Measurements from ENCODE around the gene TPRN. TPM values are rescaled to one million over a fixed set of nuclear protein-coding genes. Genes with fewer than 3 reads are reported as not detected.

TPRN gene
- total and polyA plus RNA-seq, 3 experiments from 2014 or later: 0.76 to 15.1 (median 14.1) TPM

- POLR2A ChIA-PET: interaction anchor here (2.9 kb wide), 1 partner anchor 96 kb away, joined by 13 read pairs; no protein-coding TSS in a partner anchor
- Histone ChIP-seq H3K27ac (ENCODE audit: low read depth, low read length) (peak within 1 kb of the TSS; percentile 74), H3K4me1 (ENCODE audit: insufficient read depth, low read length) (peaks cover 13% of the 10 kb centered on the region), H3K36me3 (ENCODE audit: insufficient read depth, low read length) (no peaks in the 10 kb centered on the region), H3K27me3 (ENCODE audit: insufficient read depth, low read length, poor library complexity, severe bottlenecking) (no peaks in the 10 kb centered on the region), H3K4me3 (ENCODE audit: low read length) (peak within 1 kb of the TSS; percentile 88), H3K9me3 (ENCODE audit: low read length) (no peaks in the 10 kb centered on the region)
- Mint-ChIP-seq H3K4me1 (peaks cover 4 to 15% (median 5%) of the 10 kb centered on the region in 3 donors), H3K27me3 (peaks cover 2 to 4% of the 10 kb centered on the region in 2 donors), H3K4me3 (peak within 1 kb of the TSS; percentile 71 to 85 (median 76)), H3K27ac (peak within 1 kb of the TSS; percentile 51 to 91 (median 81)), H3K9me3 (no peaks in the 10 kb centered on the region), H3K36me3 (no peaks in the 10 kb centered on the region)
- CTCF ChIA-PET: interaction anchor here (1.1 to 4.6 kb wide), 6 partner anchors 10 to 129 kb away, joined by 3 to 30 read pairs (median 11); partner anchors contain the start of genes ANAPC2 and SSNA1
- no peak for DNase-seq
Observed at GRCh38 chr9:137224830-137225694, 24.5 kb upstream of the TPRN start, which contains the start of gene CYSRT1. Gene CYSRT1 (plus strand): TSS chr9:137225174. CDS start chr9:137225622, 448 bp downstream.

GRCh38 chr9:137223078-137223970, 22.8 kb upstream of the TPRN start:
- ChIA-PET POLR2A (interaction anchor here (0.6 to 2.9 kb wide), 11 partner anchors 16 to 200 kb away, joined by 3 to 23 read pairs (median 7); partner anchors contain the start of genes ANAPC2, EXD3, MAN1B1 and NOXA1), CTCF (interaction anchor here (0.9 to 3.5 kb wide), 7 partner anchors 14 to 188 kb away, joined by 3 to 18 read pairs (median 4); no protein-coding TSS in a partner anchor)
- Mint-ChIP-seq H3K9me3 (peaks cover 0 to 1% (median 0%) of the 10 kb centered on the region in 5 donors), H3K36me3 (no peaks in the 10 kb centered on the region), H3K27ac (peak overlapping the region; percentile 51 to 91 (median 81)), H3K4me3 (peak overlapping the region; percentile 71 to 85 (median 76)), H3K4me1 (peaks cover 4 to 15% (median 5%) of the 10 kb centered on the region in 3 donors), H3K27me3 (peaks cover 2 to 4% of the 10 kb centered on the region in 2 donors)
- Histone ChIP-seq H3K36me3 (ENCODE audit: insufficient read depth, low read length) (no peaks in the 10 kb centered on the region), H3K4me1 (ENCODE audit: insufficient read depth, low read length) (peaks cover 13% of the 10 kb centered on the region), H3K27ac (ENCODE audit: low read depth, low read length) (peak overlapping the region; percentile 74), H3K27me3 (ENCODE audit: insufficient read depth, low read length, poor library complexity, severe bottlenecking) (no peaks in the 10 kb centered on the region), H3K9me3 (ENCODE audit: low read length) (no peaks in the 10 kb centered on the region), H3K4me3 (ENCODE audit: low read length) (peak overlapping the region; percentile 88)
- peak; percentile 95 to 99 (median 98) for DNase-seq

DNA sequence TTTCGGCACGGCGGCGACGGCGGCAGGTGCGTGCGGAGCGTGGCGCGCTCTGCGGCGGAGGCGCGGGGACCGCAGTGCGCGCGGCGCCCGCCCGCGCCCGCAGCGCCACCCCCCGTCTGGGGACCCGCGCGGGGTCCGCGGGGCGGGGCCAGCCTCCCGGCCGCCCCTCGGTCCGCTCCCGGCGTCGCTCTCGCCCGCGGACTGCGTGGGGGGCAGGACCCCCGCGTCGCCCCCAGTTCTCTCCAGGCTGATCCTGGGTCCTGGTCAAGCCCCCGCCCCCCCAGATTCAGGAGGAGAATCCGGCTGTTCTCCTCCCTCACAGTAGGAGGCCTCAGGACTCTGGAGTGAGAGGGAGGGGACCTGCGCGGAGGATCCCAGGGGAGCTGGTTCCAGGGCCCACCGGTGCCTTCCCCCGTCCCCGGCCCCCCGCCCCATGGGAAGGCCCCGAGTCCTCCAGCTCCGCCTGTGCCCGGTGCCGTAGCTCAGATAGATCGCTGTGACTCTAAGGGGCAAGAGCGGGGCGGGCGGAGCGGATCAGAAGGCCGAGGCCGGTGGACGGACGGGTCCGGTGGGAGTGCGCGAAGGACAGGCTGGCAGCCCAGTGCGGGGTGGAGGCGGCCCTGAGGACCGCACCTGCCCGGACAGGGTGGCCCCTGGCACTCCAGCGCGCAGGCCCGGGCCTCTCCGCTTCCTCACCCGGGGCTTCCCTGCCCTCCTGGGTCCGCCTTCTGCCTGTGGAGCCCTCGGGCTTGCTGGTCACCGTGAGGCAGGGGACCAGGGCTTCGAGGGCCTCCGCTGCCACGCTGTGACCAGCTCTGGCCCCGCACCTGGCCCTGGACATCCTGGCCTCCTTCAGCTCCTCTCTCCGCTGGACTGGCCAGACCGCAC, 21.9 kb upstream of the TPRN start, which contains the start of gene RNF208:
Gene RNF208 (minus strand): TSS at position 51 of the 888 bp plus-strand sequence. CDS start 1,028 bp downstream, outside the sequence.
- H3K9me3 Mint-ChIP-seq: peaks cover 0 to 1% (median 0%) of the 10 kb centered on the region in 5 donors
- peak within 1 kb of the TSS in 5 of 8 donors; percentile 66 to 93 (median 79) for H3K27ac Mint-ChIP-seq
- H3K4me3 Mint-ChIP-seq: peak within 1 kb of the TSS; percentile 71 to 85 (median 76)
- H3K4me1 ChIP-seq (ENCODE audit: insufficient read depth, low read length): peaks cover 13% of the 10 kb centered on the region
- H3K4me1 Mint-ChIP-seq: peaks cover under 1 to 12% (median 3%) of the 10 kb centered on the region in 3 donors
- peak within 1 kb of the TSS; percentile 75 for H3K4me3 ChIP-seq (ENCODE audit: low read length)
- H3K9me3 ChIP-seq (ENCODE audit: low read length): no peaks in the 10 kb centered on the region
- H3K27me3 ChIP-seq (ENCODE audit: insufficient read depth, low read length, poor library complexity, severe bottlenecking): no peaks in the 10 kb centered on the region
- no peaks in the 10 kb centered on the region for H3K36me3 ChIP-seq (ENCODE audit: insufficient read depth, low read length)
- CTCF ChIA-PET: interaction anchor here (0.9 to 3.5 kb wide), 5 partner anchors 13 to 187 kb away, joined by 3 to 18 read pairs (median 7); no protein-coding TSS in a partner anchor
- H3K27ac ChIP-seq (ENCODE audit: low read depth, low read length): peak within 1 kb of the TSS; percentile 74
- peaks cover 0 to under 1% of the 10 kb centered on the region in 2 donors for H3K27me3 Mint-ChIP-seq
- peak in 2 of 5 donors; percentile 34 to 53 for DNase-seq
- no peaks in the 10 kb centered on the region for H3K36me3 Mint-ChIP-seq
- POLR2A ChIA-PET: interaction anchor here (0.7 to 2.9 kb wide), 10 partner anchors 15 to 136 kb away, joined by 3 to 23 read pairs (median 8); partner anchors contain the start of genes ANAPC2, MAN1B1, SSNA1 and TPRN

GRCh38 chr9:137221506-137222111, 21.1 kb upstream of the TPRN start:
- Histone ChIP-seq H3K27ac (ENCODE audit: low read depth, low read length) (no peak overlapping the region), H3K4me3 (ENCODE audit: low read length) (no peak overlapping the region), H3K4me1 (ENCODE audit: insufficient read depth, low read length) (peaks cover 13% of the 10 kb centered on the region), H3K36me3 (ENCODE audit: insufficient read depth, low read length) (no peaks in the 10 kb centered on the region), H3K9me3 (ENCODE audit: low read length) (no peaks in the 10 kb centered on the region), H3K27me3 (ENCODE audit: insufficient read depth, low read length, poor library complexity, severe bottlenecking) (no peaks in the 10 kb centered on the region)
- CTCF ChIA-PET: no interaction called here
- Mint-ChIP-seq H3K27me3 (no peaks in the 10 kb centered on the region), H3K4me1 (peaks cover 0 to 10% (median 3%) of the 10 kb centered on the region in 3 donors), H3K27ac (peak overlapping the region in 1 of 8 donors; percentile 38), H3K36me3 (peaks cover 0 to 1% (median 0%) of the 10 kb centered on the region in 3 donors), H3K4me3 (no peak overlapping the region), H3K9me3 (peaks cover 0 to 1% (median 0%) of the 10 kb centered on the region in 5 donors)
- POLR2A ChIA-PET: interaction anchor here (1.4 kb wide), 1 partner anchor 33 kb away, joined by 5 read pairs; the partner anchor contains the start of genes ANAPC2 and SSNA1
- peak in 1 of 5 donors; percentile 52 for DNase-seq

GRCh38 chr9:137221095-137221505, 20.6 kb upstream of the TPRN start:
- Histone ChIP-seq H3K4me1 (ENCODE audit: insufficient read depth, low read length) (peaks cover 13% of the 10 kb centered on the region), H3K9me3 (ENCODE audit: low read length) (no peaks in the 10 kb centered on the region), H3K36me3 (ENCODE audit: insufficient read depth, low read length) (no peaks in the 10 kb centered on the region), H3K27me3 (ENCODE audit: insufficient read depth, low read length, poor library complexity, severe bottlenecking) (no peaks in the 10 kb centered on the region), H3K4me3 (ENCODE audit: low read length) (no peak overlapping the region), H3K27ac (ENCODE audit: low read depth, low read length) (no peak overlapping the region)
- CTCF ChIA-PET: no interaction called here
- Mint-ChIP-seq H3K4me3 (peak overlapping the region in 2 of 7 donors; percentile 15 to 47), H3K27me3 (no peaks in the 10 kb centered on the region), H3K27ac (no peak overlapping the region), H3K4me1 (peaks cover 0 to 10% (median 3%) of the 10 kb centered on the region in 3 donors), H3K36me3 (peaks cover 0 to 1% (median 0%) of the 10 kb centered on the region in 3 donors), H3K9me3 (peaks cover 0 to 1% (median 0%) of the 10 kb centered on the region in 5 donors)
- DNase-seq: no peak
- POLR2A ChIA-PET: no interaction called here

DNA sequence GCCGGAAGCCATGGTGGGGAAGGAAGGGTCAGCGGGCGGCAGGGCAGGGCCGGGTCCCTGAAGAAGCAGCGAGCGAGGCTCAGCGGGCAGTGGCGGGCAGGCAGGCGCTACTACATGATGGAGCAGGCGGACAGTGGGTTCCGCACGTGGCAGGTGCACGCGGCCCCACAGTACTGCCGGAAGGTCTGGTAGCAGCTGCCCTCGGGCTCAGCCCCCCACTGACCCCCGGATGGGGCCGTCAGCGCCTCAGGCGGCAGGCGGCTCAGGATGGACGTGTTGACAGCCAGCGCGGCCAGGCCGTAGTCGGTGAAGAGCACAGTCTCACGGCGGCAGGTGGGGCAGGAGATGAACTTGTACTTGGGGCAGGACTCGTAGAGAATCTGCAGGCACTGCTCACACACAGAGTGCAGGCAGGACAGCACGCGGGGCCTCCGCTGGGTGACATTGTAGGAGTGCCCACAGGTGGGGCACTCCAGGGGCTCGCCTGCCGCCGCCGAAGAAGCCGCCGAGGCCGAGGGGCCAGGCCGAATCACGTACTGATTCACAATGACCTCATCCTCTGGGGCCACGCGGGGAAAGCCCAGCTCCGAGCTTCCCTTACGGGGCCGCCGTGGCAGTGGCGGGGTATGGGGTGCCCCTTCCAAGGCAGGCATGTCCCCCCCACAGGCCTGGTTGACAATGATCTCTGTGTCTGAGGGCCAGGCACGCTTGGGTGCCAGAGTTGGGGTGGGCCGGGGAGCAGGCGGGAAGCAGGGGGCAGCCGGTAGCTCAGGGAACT, 20.0 kb upstream of the TPRN start:
- ChIA-PET POLR2A (interaction anchor here (1.5 kb wide), 1 partner anchor 20 kb away, joined by 5 read pairs; the partner anchor contains the start of gene TPRN), CTCF (no interaction called here)

More for the DNA sequence above, 20.0 kb upstream of the TPRN start:
- H3K4me1 Mint-ChIP-seq: peaks cover 0 to 10% (median 3%) of the 10 kb centered on the region in 3 donors
- peak overlapping the region in 4 of 7 donors; percentile 15 to 47 (median 32) for H3K4me3 Mint-ChIP-seq
- no peaks in the 10 kb centered on the region for H3K27me3 Mint-ChIP-seq
- peaks cover 13% of the 10 kb centered on the region for H3K4me1 ChIP-seq (ENCODE audit: insufficient read depth, low read length)
- H3K9me3 Mint-ChIP-seq: peaks cover 0 to 1% (median 0%) of the 10 kb centered on the region in 5 donors
- H3K27ac ChIP-seq (ENCODE audit: low read depth, low read length): no peak overlapping the region
- H3K9me3 ChIP-seq (ENCODE audit: low read length): no peaks in the 10 kb centered on the region
- H3K27ac Mint-ChIP-seq: no peak overlapping the region
- H3K36me3 Mint-ChIP-seq: peaks cover 0 to 3% (median 0%) of the 10 kb centered on the region in 3 donors
- peak in 1 of 5 donors; percentile 47 for DNase-seq
- H3K4me3 ChIP-seq (ENCODE audit: low read length): no peak overlapping the region
- no peaks in the 10 kb centered on the region for H3K27me3 ChIP-seq (ENCODE audit: insufficient read depth, low read length, poor library complexity, severe bottlenecking)
- no peaks in the 10 kb centered on the region for H3K36me3 ChIP-seq (ENCODE audit: insufficient read depth, low read length)
